ENCODE measurements around the gene ANKRD37.
"Not testable (repeated sequence)": the region's sequence is repeated elsewhere in the genome, so short reads cannot be mapped to it uniquely, and the experiment has no call there.

ANKRD37 gene

GRCh38 chr4:185362570-185362969 is 34.1 kb upstream of the ANKRD37 start:
- not testable (repeated sequence) for H3K36me3 ChIP-seq (ENCODE audit: insufficient read depth, low read length); H3K9me3 ChIP-seq (replicated peaks; ENCODE audit: low read length); H3K27me3 ChIP-seq (ENCODE audit: control insufficient read depth, insufficient read depth, low read length); H3K4me3 ChIP-seq (ENCODE audit: low read length); H3K4me2 ChIP-seq (ENCODE audit: low read length); H3K9ac ChIP-seq (ENCODE audit: low read depth, low read length)
- H3K4me1 ChIP-seq (ENCODE audit: control insufficient read depth, insufficient read depth, low read length): peaks cover 25% of the 10 kb centered on the region

- Histone ChIP-seq H3K4me2 (ENCODE audit: low read length) (no peak overlapping the region), H3K27me3 (ENCODE audit: control insufficient read depth, insufficient read depth, low read length) (no peaks in the 10 kb centered on the region), H3K9me3 (replicated peaks; ENCODE audit: low read length) (no peaks in the 10 kb centered on the region), H3K4me1 (ENCODE audit: control insufficient read depth, insufficient read depth, low read length) (peaks cover 18% of the 10 kb centered on the region), H3K9ac (ENCODE audit: low read depth, low read length) (no peak overlapping the region), H3K36me3 (ENCODE audit: insufficient read depth, low read length) (peaks cover 5% of the 10 kb centered on the region), H3K4me3 (ENCODE audit: low read length) (no peak overlapping the region)
These were observed 33.4 kb upstream of the ANKRD37 start for GRCh38 chr4:185363251-185363650.

GRCh38 chr4:185364886-185365285 is 31.8 kb upstream of the ANKRD37 start:
- no peaks in the 10 kb centered on the region for H3K9me3 ChIP-seq (replicated peaks; ENCODE audit: low read length)
- no peak overlapping the region for H3K4me2 ChIP-seq (ENCODE audit: low read length)
- no peak overlapping the region for H3K4me3 ChIP-seq (ENCODE audit: low read length)
- no peak overlapping the region for H3K9ac ChIP-seq (ENCODE audit: low read depth, low read length)
- peaks cover 6% of the 10 kb centered on the region for H3K36me3 ChIP-seq (ENCODE audit: insufficient read depth, low read length)
- peaks cover 4% of the 10 kb centered on the region for H3K4me1 ChIP-seq (ENCODE audit: control insufficient read depth, insufficient read depth, low read length)
- H3K27me3 ChIP-seq (ENCODE audit: control insufficient read depth, insufficient read depth, low read length): no peaks in the 10 kb centered on the region

GRCh38 chr4:185369731-185370130 is 26.9 kb upstream of the ANKRD37 start:
- H3K9me3 ChIP-seq (replicated peaks; ENCODE audit: low read length): no peaks in the 10 kb centered on the region
- H3K4me2 ChIP-seq (ENCODE audit: low read length): no peak overlapping the region
- H3K9ac ChIP-seq (ENCODE audit: low read depth, low read length): no peak overlapping the region
- peaks cover 24% of the 10 kb centered on the region for H3K36me3 ChIP-seq (ENCODE audit: insufficient read depth, low read length)
- H3K4me3 ChIP-seq (ENCODE audit: low read length): no peak overlapping the region
- no peaks in the 10 kb centered on the region for H3K27me3 ChIP-seq (ENCODE audit: control insufficient read depth, insufficient read depth, low read length)
- no peaks in the 10 kb centered on the region for H3K4me1 ChIP-seq (ENCODE audit: control insufficient read depth, insufficient read depth, low read length)

- no peak overlapping the region for H3K4me2 ChIP-seq (ENCODE audit: low read length)
These were observed 26.2 kb upstream of the ANKRD37 start for GRCh38 chr4:185370268-185370949.

GRCh38 chr4:185371702-185372101 is 24.9 kb upstream of the ANKRD37 start:
- Histone ChIP-seq H3K27me3 (ENCODE audit: control insufficient read depth, insufficient read depth, low read length) (no peaks in the 10 kb centered on the region), H3K9me3 (replicated peaks; ENCODE audit: low read length) (no peaks in the 10 kb centered on the region), H3K4me3 (ENCODE audit: low read length) (no peak overlapping the region), H3K4me2 (ENCODE audit: low read length) (no peak overlapping the region), H3K4me1 (ENCODE audit: control insufficient read depth, insufficient read depth, low read length) (no peaks in the 10 kb centered on the region), H3K36me3 (ENCODE audit: insufficient read depth, low read length) (peaks cover 29% of the 10 kb centered on the region), H3K9ac (ENCODE audit: low read depth, low read length) (no peak overlapping the region)

More at GRCh38 chr4:185370268-185370949, 26.2 kb upstream of the ANKRD37 start:
- Histone ChIP-seq H3K4me3 (ENCODE audit: low read length) (no peak overlapping the region), H3K27me3 (ENCODE audit: control insufficient read depth, insufficient read depth, low read length) (no peaks in the 10 kb centered on the region), H3K4me1 (ENCODE audit: control insufficient read depth, insufficient read depth, low read length) (no peaks in the 10 kb centered on the region), H3K36me3 (ENCODE audit: insufficient read depth, low read length) (peaks cover 25% of the 10 kb centered on the region), H3K9me3 (replicated peaks; ENCODE audit: low read length) (no peaks in the 10 kb centered on the region), H3K9ac (ENCODE audit: low read depth, low read length) (no peak overlapping the region)

- H3K4me3 ChIP-seq (ENCODE audit: low read length): no peak overlapping the region
- no peak overlapping the region for H3K4me2 ChIP-seq (ENCODE audit: low read length)
- no peaks in the 10 kb centered on the region for H3K9me3 ChIP-seq (replicated peaks; ENCODE audit: low read length)
- no peaks in the 10 kb centered on the region for H3K4me1 ChIP-seq (ENCODE audit: control insufficient read depth, insufficient read depth, low read length)
- no peaks in the 10 kb centered on the region for H3K27me3 ChIP-seq (ENCODE audit: control insufficient read depth, insufficient read depth, low read length)
- H3K36me3 ChIP-seq (ENCODE audit: insufficient read depth, low read length): peaks cover 35% of the 10 kb centered on the region
- H3K9ac ChIP-seq (ENCODE audit: low read depth, low read length): no peak overlapping the region
These were observed 22.6 kb upstream of the ANKRD37 start for GRCh38 chr4:185374027-185374426.

GRCh38 chr4:185374573-185374972 is 22.1 kb upstream of the ANKRD37 start:
- Histone ChIP-seq H3K9me3 (replicated peaks; ENCODE audit: low read length) (no peaks in the 10 kb centered on the region), H3K4me3 (ENCODE audit: low read length) (no peak overlapping the region), H3K4me2 (ENCODE audit: low read length) (no peak overlapping the region), H3K4me1 (ENCODE audit: control insufficient read depth, insufficient read depth, low read length) (no peaks in the 10 kb centered on the region), H3K36me3 (ENCODE audit: insufficient read depth, low read length) (peaks cover 36% of the 10 kb centered on the region), H3K9ac (ENCODE audit: low read depth, low read length) (no peak overlapping the region), H3K27me3 (ENCODE audit: control insufficient read depth, insufficient read depth, low read length) (no peaks in the 10 kb centered on the region)

- Histone ChIP-seq H3K27me3 (ENCODE audit: control insufficient read depth, insufficient read depth, low read length) (no peaks in the 10 kb centered on the region), H3K4me1 (ENCODE audit: control insufficient read depth, insufficient read depth, low read length) (no peaks in the 10 kb centered on the region), H3K4me3 (ENCODE audit: low read length) (no peak overlapping the region), H3K9ac (ENCODE audit: low read depth, low read length) (no peak overlapping the region), H3K36me3 (ENCODE audit: insufficient read depth, low read length) (peaks cover 38% of the 10 kb centered on the region), H3K9me3 (replicated peaks; ENCODE audit: low read length) (peaks cover 3% of the 10 kb centered on the region), H3K4me2 (ENCODE audit: low read length) (no peak overlapping the region)
These were observed 18.4 kb upstream of the ANKRD37 start for GRCh38 chr4:185378264-185378663.

GRCh38 chr4:185379326-185380295 is 17.0 kb upstream of the ANKRD37 start:
- peaks cover 3% of the 10 kb centered on the region for H3K4me1 ChIP-seq (ENCODE audit: control insufficient read depth, insufficient read depth, low read length)

GRCh38 chr4:185380320-185380719 is 16.3 kb upstream of the ANKRD37 start:
- no peak overlapping the region for H3K9ac ChIP-seq (ENCODE audit: low read depth, low read length)
- H3K27me3 ChIP-seq (ENCODE audit: control insufficient read depth, insufficient read depth, low read length): no peaks in the 10 kb centered on the region
- H3K4me2 ChIP-seq (ENCODE audit: low read length): no peak overlapping the region
- peaks cover 38% of the 10 kb centered on the region for H3K36me3 ChIP-seq (ENCODE audit: insufficient read depth, low read length)
- no peak overlapping the region for H3K4me3 ChIP-seq (ENCODE audit: low read length)
- peaks cover 9% of the 10 kb centered on the region for H3K4me1 ChIP-seq (ENCODE audit: control insufficient read depth, insufficient read depth, low read length)
- peaks cover 3% of the 10 kb centered on the region for H3K9me3 ChIP-seq (replicated peaks; ENCODE audit: low read length)

More at GRCh38 chr4:185379326-185380295, 17.0 kb upstream of the ANKRD37 start:
- Histone ChIP-seq H3K4me2 (ENCODE audit: low read length) (no peak overlapping the region), H3K9me3 (replicated peaks; ENCODE audit: low read length) (peaks cover 3% of the 10 kb centered on the region), H3K9ac (ENCODE audit: low read depth, low read length) (no peak overlapping the region), H3K36me3 (ENCODE audit: insufficient read depth, low read length) (peaks cover 40% of the 10 kb centered on the region), H3K27me3 (ENCODE audit: control insufficient read depth, insufficient read depth, low read length) (no peaks in the 10 kb centered on the region), H3K4me3 (ENCODE audit: low read length) (no peak overlapping the region)

Data from skeletal muscle satellite cell (primary cell).